NCI-H128 (cell line): ENCODE results near the gene ZNF618.

Source experiments
- DNase-seq: peaks from one replicate; lab custom pipeline; 2025; ENCODE audit not compliant: unreplicated experiment; lab: John Stamatoyannopoulos, UW

Gene ZNF618

GRCh38 chr9:113932906-113933584, 56.9 kb downstream of the ZNF618 start:
- no peak for DNase-seq

DNA sequence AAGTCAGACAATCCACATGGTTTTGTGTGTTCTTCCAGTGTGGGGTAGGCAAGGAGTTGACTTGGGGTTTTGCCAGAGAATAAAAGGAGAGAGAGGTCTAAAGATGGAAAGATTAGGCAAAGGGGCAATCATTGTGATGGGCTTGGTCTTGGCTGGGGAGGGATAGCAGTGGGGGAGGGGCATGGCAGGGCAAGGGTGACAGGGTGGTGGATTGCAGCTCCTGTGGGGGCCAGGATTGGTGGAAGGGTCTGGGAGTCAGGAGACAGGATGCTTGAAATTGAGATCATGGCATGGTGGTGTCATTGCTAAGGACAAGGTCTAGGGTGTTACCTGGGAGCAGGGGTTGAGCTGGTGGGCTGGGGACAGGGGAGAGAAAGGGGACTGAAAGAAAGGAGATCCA, 57.6 kb downstream of the ZNF618 start:
- no peak for DNase-seq

DNA sequence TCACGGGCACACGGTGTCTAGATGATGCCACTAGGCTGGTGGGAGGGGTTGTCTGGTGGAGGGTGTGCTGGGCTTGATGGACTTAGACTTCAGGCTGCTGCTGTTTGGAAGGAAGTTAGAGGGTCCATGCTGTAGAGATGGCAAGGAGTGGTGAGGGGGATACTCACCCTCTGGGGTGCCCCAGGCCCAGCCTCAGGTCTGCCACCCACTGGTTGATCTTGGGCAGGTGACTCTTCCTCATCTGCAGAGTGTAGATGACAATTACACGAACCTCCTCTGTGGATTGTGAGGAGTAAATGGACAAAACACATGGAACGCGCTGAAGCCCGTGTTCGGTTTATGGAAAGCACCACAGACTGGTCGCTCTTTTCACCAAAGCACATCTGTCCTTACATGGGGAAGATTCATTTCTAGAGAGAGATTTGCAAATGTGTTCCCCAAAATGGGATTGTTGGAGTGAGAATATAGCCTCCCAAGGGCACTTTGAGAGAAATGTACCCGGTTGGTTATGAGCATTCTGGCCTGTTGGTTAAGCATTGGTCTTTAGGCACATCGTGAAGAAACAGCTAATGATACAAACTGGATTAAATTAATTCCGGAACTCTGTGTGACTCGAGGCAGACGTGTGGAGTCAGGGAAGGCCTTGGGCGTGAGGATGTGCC, 58.2 kb downstream of the ZNF618 start:
- DNase-seq = no peak

- DNase-seq = no peak
These were observed 58.9 kb downstream of the ZNF618 start for GRCh38 chr9:113934829-113935676.

- no peak for DNase-seq
These were observed 59.7 kb downstream of the ZNF618 start for GRCh38 chr9:113935677-113936380.

DNA sequence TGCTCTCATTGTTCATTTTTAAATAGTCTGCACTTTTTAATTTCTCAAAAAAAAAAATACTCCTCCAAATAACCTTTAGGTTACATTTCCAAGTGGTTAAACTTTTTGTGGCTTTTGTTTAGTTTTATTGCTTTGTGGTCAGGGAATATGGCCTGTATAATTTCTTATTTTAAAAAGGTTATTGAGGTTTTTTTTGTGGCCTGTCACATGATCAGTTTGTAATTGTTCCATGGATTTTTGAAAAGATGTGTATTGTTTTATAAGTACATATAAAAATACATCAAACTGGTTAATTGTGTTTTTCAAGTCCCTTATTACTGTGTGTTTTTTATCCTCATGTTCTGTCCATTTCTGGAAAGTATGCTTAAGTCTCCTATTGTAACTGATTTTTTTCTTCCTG, 64.0 kb downstream of the ZNF618 start:
- no peak for DNase-seq

DNA sequence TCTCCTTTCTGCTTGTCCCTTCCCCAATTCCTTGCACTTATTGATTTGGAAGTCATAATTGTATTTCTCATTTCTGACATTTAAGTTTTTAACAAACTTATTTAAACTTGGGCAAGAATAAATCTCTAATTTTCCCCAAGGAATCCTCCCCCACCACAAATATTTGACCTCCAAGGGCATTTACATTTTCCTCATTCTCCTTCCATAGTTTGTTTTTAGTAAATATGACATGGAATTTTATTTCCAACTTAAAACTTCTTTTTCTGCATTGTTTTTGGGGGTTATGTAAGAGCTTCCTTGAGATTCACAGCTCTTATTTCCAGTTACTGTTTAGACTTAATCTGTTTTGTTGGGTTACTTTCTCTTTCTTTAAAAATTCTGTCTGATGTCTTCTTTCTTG, 64.9 kb downstream of the ZNF618 start:
- no peak for DNase-seq

DNA sequence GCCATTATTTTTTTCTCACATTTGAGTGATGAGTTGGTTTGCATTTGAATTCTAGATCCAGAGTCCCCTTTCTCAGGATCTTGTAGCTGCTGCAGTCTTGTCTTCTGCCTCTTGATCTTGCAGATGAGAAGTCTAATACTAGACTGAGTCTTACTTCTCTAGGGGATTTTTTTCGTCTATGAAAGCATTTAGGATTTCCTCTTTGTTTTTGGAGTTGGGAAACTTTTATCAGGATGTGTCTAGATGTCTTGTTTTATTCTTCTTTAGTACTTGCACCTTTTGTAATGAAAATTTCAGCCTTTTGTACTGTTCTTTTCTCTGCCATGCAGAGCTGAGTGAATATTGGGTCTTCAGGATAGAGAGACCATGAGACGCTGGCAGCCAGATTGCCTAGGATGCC, 65.4 kb downstream of the ZNF618 start:
- no peak for DNase-seq

DNA sequence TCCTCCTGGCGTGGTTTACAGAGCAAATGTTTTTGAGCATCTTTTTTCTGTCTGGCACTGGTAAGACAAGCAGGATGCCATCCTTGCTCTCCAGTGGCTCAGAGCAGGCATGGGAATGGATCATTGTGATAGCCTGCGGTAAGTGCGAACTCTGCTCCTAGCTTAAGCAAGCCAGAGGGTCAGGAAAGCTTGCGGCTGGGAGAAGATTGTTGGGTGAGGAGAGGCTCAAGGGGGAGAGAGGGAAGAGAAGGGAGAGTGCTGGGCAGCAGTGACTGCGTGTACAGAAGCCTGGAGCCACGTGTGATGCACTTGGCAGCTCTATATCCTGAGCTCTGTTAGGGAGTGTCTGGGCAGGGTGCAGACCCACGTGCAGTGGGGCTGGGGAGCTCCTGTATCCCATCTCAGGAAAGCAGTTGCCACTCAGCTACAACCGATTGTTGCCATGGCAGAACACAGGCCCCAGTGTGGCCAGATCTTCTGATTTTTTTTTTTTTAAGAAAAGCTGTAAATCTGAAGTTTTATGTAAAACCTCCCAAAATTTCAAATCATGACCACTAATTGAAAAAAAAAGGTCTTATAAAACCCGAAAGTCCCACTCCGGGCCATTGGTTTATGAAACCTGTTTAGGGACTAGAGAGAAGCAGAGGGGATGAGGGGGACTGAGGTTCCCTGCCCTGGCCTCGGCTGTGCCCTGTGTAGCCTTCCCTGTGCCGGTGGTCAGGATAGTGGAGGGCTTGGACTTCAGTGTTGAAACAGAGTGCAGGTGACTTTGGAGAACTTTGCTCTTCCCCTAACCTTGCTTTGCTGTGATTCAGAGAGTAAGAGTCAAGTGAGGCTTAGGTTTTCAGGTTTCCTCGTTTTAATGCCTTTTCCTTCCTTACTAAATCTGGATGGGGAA, 67.3 kb downstream of the ZNF618 start:
- DNase-seq = no peak

- no peak for DNase-seq
These were observed 69.7 kb downstream of the ZNF618 start for GRCh38 chr9:113945784-113946183.

- no peak for DNase-seq
These were observed 70.5 kb downstream of the ZNF618 start for GRCh38 chr9:113946496-113947115.

- no peak for DNase-seq
These were observed 71.8 kb downstream of the ZNF618 start for GRCh38 chr9:113947941-113948340.

DNA sequence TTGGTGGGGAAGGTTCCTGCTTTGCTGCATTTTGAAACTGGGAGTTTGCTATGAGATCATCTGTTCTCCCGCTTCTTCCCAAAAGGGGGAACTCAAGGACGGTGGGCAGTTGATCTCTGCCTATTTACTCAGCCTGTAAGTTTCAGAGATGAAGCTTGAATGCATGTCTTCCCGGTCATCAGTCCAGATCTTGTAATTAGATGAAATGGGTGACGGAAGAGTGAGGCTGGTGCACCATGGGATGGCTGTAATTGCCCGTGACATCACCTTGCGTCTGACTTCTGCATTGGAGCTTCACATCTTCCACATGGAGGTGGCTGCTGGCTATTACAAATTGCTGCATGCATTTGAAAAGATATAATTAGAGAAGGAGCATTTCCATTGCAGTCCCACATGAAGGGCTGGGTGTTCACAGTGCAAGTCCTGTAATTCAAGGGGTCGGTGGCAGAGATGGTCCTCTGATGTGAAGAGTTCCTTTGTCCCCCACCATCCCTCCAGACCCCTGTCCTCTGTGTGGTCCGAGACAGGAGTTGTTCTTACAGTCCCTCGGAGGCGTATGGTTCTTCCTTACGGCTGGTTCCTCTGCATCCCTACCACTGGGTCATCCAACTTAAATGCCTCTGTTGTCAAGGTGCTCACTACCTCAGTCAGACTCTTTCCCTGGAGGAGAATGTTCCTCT, 72.9 kb downstream of the ZNF618 start:
- no peak for DNase-seq

DNA sequence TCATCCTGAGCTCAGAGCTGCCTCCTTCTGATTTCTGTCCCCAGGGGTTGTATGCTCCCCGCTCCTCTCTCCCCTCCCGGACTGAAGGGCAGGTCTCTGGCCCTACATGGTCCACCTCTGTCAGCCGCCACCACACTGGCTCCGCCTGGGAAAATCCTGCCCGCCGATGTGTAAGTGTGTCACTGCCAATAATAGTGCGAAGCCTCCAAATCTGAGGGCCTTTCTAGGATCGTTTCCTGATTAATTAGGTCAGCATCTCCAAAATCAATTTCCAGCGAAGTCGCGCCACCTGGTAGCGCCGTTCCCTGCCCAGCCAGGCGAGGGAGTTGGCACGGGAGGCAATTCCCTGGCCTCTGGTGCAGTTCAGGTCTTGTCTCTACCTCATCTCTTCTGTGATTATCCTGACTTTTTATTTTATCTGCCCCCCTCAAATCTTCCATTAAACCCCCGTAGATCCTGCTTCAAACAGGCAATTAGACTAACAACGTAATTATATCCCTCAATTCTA, 73.5 kb downstream of the ZNF618 start:
- no peak for DNase-seq

GRCh38 chr9:113950195-113951031, 74.3 kb downstream of the ZNF618 start:
- no peak for DNase-seq

GRCh38 chr9:113951032-113951372, 74.9 kb downstream of the ZNF618 start:
- DNase-seq = no peak

- DNase-seq = no peak
These were observed 76.6 kb downstream of the ZNF618 start for GRCh38 chr9:113952676-113953075.

DNA sequence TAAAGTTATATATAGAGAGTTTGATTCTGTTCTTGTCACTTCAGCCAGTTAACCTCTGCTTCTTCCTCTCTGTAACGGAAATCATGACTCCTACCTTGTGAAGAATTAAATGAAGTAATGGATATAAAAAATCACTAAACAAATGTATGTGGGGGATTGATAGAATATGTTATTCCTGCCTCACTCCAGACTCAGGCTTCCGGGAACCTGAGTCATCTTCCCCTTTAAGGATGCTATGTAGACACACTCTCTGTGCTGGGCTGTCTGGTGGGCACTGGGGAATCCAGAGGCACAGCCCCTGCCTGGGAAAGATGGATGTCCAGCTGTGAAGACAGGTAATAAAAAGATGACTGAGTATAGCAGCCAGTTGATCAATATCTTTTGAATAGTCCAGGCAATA, 77.4 kb downstream of the ZNF618 start:
- no peak for DNase-seq
